Measurements from ENCODE around the gene ABCA5. TPM values are rescaled to one million over a fixed set of nuclear protein-coding genes. Genes with fewer than 3 reads are reported as not detected.
A peak's percentile ranks its signal among the peaks of the same experiment; 100 is the strongest.

The ABCA5 gene, protein sequence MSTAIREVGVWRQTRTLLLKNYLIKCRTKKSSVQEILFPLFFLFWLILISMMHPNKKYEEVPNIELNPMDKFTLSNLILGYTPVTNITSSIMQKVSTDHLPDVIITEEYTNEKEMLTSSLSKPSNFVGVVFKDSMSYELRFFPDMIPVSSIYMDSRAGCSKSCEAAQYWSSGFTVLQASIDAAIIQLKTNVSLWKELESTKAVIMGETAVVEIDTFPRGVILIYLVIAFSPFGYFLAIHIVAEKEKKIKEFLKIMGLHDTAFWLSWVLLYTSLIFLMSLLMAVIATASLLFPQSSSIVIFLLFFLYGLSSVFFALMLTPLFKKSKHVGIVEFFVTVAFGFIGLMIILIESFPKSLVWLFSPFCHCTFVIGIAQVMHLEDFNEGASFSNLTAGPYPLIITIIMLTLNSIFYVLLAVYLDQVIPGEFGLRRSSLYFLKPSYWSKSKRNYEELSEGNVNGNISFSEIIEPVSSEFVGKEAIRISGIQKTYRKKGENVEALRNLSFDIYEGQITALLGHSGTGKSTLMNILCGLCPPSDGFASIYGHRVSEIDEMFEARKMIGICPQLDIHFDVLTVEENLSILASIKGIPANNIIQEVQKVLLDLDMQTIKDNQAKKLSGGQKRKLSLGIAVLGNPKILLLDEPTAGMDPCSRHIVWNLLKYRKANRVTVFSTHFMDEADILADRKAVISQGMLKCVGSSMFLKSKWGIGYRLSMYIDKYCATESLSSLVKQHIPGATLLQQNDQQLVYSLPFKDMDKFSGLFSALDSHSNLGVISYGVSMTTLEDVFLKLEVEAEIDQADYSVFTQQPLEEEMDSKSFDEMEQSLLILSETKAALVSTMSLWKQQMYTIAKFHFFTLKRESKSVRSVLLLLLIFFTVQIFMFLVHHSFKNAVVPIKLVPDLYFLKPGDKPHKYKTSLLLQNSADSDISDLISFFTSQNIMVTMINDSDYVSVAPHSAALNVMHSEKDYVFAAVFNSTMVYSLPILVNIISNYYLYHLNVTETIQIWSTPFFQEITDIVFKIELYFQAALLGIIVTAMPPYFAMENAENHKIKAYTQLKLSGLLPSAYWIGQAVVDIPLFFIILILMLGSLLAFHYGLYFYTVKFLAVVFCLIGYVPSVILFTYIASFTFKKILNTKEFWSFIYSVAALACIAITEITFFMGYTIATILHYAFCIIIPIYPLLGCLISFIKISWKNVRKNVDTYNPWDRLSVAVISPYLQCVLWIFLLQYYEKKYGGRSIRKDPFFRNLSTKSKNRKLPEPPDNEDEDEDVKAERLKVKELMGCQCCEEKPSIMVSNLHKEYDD (N-terminal part only)
- total RNA-seq (2014; rRNA removed; shearing (Covaris generic); ENCODE audit: low replicate concordance), result 3.7 and 3.9 TPM in 2 replicates

DNA sequence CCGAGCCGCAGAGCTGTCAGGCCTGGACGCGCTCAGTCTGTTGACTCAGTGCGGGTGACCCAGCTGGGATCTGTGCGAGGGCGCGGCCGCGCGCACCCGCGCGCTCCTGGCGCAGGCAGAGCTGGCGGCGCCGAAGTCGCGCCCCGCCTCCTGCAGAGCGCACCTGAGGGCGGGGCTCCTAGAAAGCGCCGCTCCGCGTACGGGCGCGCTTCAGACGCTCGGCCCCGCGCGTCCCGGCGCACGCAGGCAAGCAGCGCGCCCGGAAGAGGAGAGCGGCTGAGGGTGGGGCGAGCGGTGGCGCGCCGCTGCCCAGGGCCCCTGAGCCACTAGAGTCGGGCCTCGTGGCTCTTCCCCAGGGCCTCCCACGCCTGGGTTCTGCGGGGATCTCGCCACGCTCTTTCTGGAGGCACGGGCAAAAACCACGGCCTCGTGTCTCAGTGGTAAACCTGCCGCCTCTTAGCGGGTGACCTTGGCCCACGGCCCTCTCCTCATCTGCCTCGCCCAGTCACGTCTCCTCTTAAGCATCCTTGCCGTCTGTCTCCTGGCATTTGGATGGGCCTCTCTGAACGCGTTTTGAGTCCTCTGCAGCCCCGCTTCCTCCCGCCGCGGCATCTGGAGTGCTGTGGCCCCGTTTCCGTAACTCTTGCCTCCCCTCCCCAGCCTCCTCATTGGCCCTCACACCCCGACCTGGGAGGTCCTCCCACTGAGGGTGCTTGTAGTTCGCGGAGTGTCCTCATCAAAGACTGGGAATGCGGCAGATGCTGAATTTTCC, at the start of gene ABCA5:
Gene ABCA5 (minus strand): TSS at position 74 of the 772 bp plus-strand sequence. CDS start 12,718 bp downstream, outside the sequence.
- DNase-seq, result peak; percentile 93
- H3K36me3 ChIP-seq, result no peaks in the 10 kb centered on the region
- peaks cover 8% of the 10 kb centered on the region; the same call in 1 of the 2 replicates for H3K27me3 ChIP-seq
- H3K9me3 ChIP-seq, result no peaks in the 10 kb centered on the region
- peak within 1 kb of the TSS; percentile 77 for H3K4me3 ChIP-seq

DNA sequence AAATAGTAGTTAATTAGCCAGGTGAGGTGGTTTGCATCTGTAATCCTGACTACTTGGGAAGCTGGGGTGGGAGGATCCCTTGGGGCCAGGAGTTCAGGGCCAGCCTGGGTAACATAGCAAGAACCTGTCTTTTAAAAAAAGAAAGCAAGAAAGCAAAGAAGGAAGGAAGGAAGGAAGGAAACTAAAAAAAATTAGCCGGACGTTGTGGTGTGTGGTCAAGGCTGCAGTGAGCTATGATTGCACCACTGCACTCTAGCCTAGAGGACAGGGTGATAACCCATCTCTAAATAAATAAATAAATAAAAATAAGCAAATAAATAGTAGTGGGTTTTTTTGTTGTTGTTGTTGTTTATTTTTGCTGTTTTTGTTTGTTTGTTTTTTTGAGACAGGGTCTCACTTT, 48.3 kb upstream of the ABCA5 start:
- H3K36me3 ChIP-seq, result no peaks in the 10 kb centered on the region
- no peaks in the 10 kb centered on the region for H3K27me3 ChIP-seq
- H3K4me3 ChIP-seq, result no peak overlapping the region
- DNase-seq, result no peak
- H3K9me3 ChIP-seq, result no peaks in the 10 kb centered on the region

- DNase-seq, result no peak
- no peaks in the 10 kb centered on the region for H3K9me3 ChIP-seq
- no peak overlapping the region for H3K4me3 ChIP-seq
- no peaks in the 10 kb centered on the region for H3K27me3 ChIP-seq
- no peaks in the 10 kb centered on the region for H3K36me3 ChIP-seq
These were observed 46.1 kb upstream of the ABCA5 start for GRCh38 chr17:69373069-69373468.

DNA sequence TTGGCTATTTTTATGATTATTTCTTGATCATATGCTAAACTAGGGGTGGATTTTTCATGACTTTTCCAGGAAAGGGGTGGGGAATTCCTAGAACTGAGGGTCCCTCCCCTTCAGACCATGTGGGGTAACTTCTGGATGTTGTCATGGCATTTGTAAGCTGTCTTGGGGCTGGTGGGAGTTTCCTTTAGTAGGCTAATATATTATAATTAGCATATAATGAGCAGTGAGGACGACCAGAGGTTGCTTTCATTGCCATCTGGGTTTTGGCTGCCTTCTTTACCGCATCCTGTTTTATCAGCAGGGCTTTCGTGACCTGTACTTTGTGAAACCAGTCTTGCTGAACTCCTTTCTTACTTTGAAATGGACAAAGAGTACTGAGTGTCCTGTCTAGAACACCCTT, 40.4 kb upstream of the ABCA5 start:
- Histone ChIP-seq H3K27me3 (no peaks in the 10 kb centered on the region), H3K36me3 (no peaks in the 10 kb centered on the region), H3K4me3 (no peak overlapping the region), H3K9me3 (no peaks in the 10 kb centered on the region)
- DNase-seq, result no peak

DNA sequence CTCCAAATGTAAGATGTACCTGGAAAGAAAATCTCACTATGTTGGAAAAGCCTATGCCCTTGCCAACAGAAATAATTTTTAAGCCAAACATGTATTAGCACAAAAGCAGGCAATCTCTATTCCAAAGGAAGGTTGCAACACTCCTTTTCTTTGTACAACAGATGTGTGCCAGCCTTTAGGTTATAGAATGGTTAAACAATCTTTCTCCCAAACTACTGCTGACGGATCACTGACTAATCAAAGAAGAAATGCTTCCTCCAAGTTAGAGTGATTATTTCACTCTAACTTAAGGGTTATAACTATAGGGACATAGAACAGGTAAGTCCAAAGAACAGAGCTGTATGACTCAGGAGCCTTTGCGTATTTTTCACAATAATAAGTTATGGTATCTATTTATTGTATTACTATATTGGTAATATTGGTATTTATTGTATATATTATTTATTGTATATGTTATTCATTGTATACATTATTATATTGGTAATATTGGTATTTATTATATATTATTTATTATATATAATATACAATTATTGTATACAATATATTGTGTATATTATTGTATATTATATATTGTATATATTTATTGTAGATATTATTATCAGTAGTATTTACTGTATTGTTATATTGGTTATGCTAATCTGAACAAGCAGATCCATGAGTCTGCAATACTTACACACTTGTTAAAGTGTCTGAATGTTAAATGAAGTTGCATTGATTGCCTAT, 36.7 kb upstream of the ABCA5 start:
- no peak for DNase-seq
- Histone ChIP-seq H3K27me3 (no peaks in the 10 kb centered on the region), H3K4me3 (no peak overlapping the region), H3K36me3 (no peaks in the 10 kb centered on the region), H3K9me3 (no peaks in the 10 kb centered on the region)

DNA sequence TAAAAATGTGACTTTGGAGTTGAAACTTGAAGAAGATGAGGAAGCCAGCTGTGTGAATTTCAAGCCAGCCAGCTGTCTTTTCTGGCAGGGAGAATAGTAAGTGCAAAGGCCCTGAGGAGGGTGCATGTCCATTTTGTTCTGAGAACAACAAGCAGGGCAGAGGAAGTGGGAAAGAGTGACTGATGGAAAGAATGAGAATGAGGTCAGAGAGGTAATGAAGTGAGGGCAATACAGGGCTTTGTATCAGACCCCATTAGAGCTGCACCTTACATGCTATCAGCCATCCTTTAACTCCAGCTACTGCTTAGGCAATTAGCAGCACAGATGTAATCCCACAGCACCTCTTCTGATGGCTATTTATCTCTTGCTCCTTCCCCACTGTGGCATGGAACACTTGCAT, 34.2 kb upstream of the ABCA5 start:
- H3K4me3 ChIP-seq, result no peak overlapping the region
- no peaks in the 10 kb centered on the region for H3K9me3 ChIP-seq
- DNase-seq, result no peak
- no peaks in the 10 kb centered on the region for H3K27me3 ChIP-seq
- no peaks in the 10 kb centered on the region for H3K36me3 ChIP-seq

- no peak for DNase-seq
- Histone ChIP-seq H3K27me3 (no peaks in the 10 kb centered on the region; the same call in 1 of the 2 replicates), H3K9me3 (no peaks in the 10 kb centered on the region), H3K4me3 (no peak overlapping the region), H3K36me3 (no peaks in the 10 kb centered on the region)
These were observed 32.0 kb upstream of the ABCA5 start for GRCh38 chr17:69358688-69359596.

DNA sequence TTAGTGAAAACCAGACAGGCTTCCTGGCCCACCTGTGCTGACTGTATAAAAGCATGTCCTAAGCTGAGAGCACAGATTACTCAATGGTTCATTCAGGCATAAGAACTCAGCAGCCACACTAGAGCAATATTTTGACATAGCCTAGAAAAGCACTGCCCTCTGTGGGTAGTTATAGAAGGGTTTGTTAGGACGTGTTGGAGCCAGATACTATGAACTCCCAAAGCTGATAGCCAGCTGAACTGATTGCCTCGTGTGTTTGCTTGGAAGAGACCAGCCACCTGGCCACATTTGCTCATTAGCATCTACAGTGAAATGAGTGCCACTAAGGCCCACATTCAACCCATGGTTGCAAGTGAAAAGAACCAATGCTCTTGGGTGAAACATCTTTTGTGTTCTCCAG, 30.8 kb upstream of the ABCA5 start:
- H3K9me3 ChIP-seq, result no peaks in the 10 kb centered on the region

GRCh38 chr17:69356625-69357024, 29.7 kb upstream of the ABCA5 start:
- H3K9me3 ChIP-seq, result no peaks in the 10 kb centered on the region
- H3K36me3 ChIP-seq, result no peaks in the 10 kb centered on the region
- no peak overlapping the region for H3K4me3 ChIP-seq
- H3K27me3 ChIP-seq, result no peaks in the 10 kb centered on the region; the same call in 1 of the 2 replicates
- no peak for DNase-seq

More for the DNA sequence above, 30.8 kb upstream of the ABCA5 start:
- Histone ChIP-seq H3K4me3 (no peak overlapping the region), H3K27me3 (no peaks in the 10 kb centered on the region; the same call in 1 of the 2 replicates), H3K36me3 (no peaks in the 10 kb centered on the region)
- no peak for DNase-seq

GRCh38 chr17:69350911-69351310, 24.0 kb upstream of the ABCA5 start:
- no peaks in the 10 kb centered on the region for H3K9me3 ChIP-seq
- peaks cover 2% of the 10 kb centered on the region; the same call in 1 of the 2 replicates for H3K27me3 ChIP-seq
- DNase-seq, result no peak
- H3K36me3 ChIP-seq, result no peaks in the 10 kb centered on the region
- H3K4me3 ChIP-seq, result no peak overlapping the region

GRCh38 chr17:69348429-69348828, 21.5 kb upstream of the ABCA5 start:
- 0 out of 2 replicates have a peak, but pooled peaks cover 2% of the 10 kb centered on the region for H3K27me3 ChIP-seq
- H3K4me3 ChIP-seq, result no peak overlapping the region
- H3K36me3 ChIP-seq, result no peaks in the 10 kb centered on the region
- no peak for DNase-seq
- H3K9me3 ChIP-seq, result no peaks in the 10 kb centered on the region

DNA sequence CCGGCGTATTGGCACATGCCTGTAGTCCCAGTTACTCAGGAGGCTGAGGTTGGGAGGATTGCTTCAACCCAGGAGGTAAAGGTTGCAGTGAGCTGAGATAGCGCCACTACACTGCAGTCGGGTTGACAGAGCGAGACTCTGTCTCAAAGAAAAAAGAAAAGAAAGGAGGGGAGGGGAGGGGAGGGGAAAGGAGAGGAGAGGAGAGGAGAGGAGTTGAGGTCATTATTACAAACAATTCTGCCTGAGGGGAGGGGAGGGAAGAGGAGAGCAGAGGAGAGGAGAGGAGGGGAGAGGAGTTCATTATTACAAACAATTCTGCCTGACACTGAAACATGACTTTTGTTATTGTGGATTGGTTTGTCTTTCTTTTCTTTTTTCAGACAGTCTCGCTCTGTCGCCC, 19.8 kb upstream of the ABCA5 start:
- H3K27me3 ChIP-seq, result 0 out of 2 replicates have a peak, but pooled peaks cover 2% of the 10 kb centered on the region
- no peak for DNase-seq
- H3K36me3 ChIP-seq, result no peaks in the 10 kb centered on the region
- H3K9me3 ChIP-seq, result no peaks in the 10 kb centered on the region
- H3K4me3 ChIP-seq, result no peak overlapping the region

DNA sequence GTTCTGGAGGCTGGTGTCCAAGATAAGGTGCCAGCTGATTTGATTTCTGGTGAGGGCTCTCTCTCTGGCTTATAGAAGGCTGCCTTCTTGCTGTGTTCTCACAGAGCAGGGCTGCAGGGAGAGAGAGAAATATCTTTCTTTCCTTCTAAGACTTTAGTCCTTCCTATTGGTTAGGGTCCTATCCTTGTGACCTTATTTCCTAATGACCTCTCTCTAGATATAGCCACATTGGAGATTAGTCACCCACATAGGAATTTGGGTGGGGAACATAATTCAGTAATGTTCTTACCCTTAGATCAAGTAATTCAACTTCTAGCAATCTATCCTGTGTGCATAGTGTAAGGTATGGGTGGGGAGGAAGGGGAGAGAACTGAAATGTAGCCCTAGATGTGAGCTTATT, 18.0 kb upstream of the ABCA5 start:
- H3K4me3 ChIP-seq, result no peak overlapping the region
- no peaks in the 10 kb centered on the region for H3K27me3 ChIP-seq
- H3K36me3 ChIP-seq, result no peaks in the 10 kb centered on the region
- DNase-seq, result no peak
- no peaks in the 10 kb centered on the region for H3K9me3 ChIP-seq

GRCh38 chr17:69342896-69343644, 16.1 kb upstream of the ABCA5 start:
- H3K36me3 ChIP-seq, result no peaks in the 10 kb centered on the region

More at GRCh38 chr17:69342896-69343644, 16.1 kb upstream of the ABCA5 start:
- Histone ChIP-seq H3K27me3 (no peaks in the 10 kb centered on the region), H3K9me3 (no peaks in the 10 kb centered on the region), H3K4me3 (no peak overlapping the region)
- DNase-seq, result no peak

Data from MG63 (cell line).